ENCODE data around the gene CEP164.

DNA sequence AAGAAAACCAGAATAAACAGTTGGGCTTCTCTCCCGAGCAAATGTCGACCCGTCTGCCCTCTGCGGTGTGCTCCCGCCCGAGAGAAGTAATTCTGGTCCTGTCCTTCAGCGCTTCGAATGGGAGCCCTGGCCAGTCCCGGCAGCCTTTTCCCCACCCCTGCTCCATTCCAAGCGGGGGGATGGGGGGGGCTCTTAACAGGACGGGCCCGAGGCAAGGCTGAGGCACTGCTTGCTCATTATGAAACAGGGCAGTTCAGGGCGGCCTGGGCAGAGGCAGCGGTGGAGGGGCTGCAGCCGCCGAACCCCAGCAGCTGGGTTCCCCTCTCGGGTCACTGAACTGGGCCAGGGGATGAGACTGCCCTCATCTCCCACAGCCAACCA, 27.4 kb upstream of the CEP164 start:
- TF ChIP-seq TAF1 (IDR thresholded peaks at IDR 0.05; ENCODE audit: low read depth, low read length): no peak
- TF ChIP-seq POLR2A (IDR thresholded peaks at IDR 0.05; ENCODE audit: low read depth, low read length): no peak

Measured in GM12891 (cell line).